IPS-15b (cell line): ENCODE data around the gene LUM.

ENCODE experiments used
- H3K27me3 ChIP-seq: one replicate; pipeline ENCODE4 v1.6.1; 2013; ENCODE audit warnings: low read length; ENCODE audit not compliant: control insufficient read depth, insufficient read depth
- H3K36me3 ChIP-seq: one replicate; pipeline ENCODE4 v1.6.1; 2013; ENCODE audit warnings: low read length; ENCODE audit not compliant: control insufficient read depth, insufficient read depth
- H3K4me1 ChIP-seq: one replicate; pipeline ENCODE4 v1.6.1; 2013; ENCODE audit warnings: mild to moderate bottlenecking, low read length; ENCODE audit not compliant: control insufficient read depth, insufficient read depth
- H3K4me3 ChIP-seq: one replicate; pipeline ENCODE4 v1.5.1; 2013; ENCODE audit warnings: low read depth, low read length
- H3K9ac ChIP-seq: one replicate; pipeline ENCODE4 v1.6.1; 2013; ENCODE audit warnings: low read depth, mild to moderate bottlenecking, low read length
- H3K9me3 ChIP-seq: one replicate; pipeline ENCODE4 v1.6.1; 2013; ENCODE audit warnings: mild to moderate bottlenecking, low read length; ENCODE audit not compliant: control insufficient read depth, insufficient read depth

Gene LUM

DNA sequence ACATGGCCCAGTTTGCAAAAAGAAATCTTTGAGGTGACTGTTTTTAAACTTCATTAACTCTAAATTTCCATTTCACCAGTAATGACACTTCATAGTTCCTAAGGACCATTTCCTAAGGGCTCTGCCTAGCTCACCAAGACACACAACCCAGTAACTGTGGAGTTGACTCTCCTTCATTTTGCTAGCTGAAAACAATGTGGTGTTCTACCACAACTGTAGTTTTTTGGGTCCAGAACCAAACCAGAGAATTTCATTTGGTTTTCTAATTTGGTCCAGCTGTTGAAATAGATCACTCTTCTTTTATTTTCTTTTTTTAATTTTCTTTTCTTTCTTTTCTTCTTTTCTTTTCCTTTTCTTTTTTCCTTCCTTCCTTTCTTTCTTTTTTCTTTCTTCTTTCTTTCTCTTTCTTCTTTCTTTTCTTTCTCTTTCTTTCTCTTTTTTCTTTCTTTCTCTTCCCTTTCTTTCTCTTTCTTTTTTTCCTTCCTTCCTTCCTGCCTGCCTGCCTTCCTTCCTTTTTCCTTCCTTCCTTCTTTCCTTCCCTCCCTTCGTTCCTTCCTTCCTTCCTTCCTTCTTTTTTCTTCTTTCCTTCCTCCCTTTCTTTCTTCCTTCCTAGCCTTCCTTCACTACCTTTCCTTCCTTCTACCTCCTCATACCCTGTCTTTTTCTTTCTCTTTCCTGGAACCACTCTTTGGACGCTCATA lies 18.5 kb upstream of the LUM start:
- no peaks in the 10 kb centered on the region for H3K9me3 ChIP-seq
- no peak overlapping the region for H3K4me3 ChIP-seq
- H3K27me3 ChIP-seq: no peaks in the 10 kb centered on the region
- no peaks in the 10 kb centered on the region for H3K4me1 ChIP-seq
- no peaks in the 10 kb centered on the region for H3K36me3 ChIP-seq
- H3K9ac ChIP-seq: no peak overlapping the region

DNA sequence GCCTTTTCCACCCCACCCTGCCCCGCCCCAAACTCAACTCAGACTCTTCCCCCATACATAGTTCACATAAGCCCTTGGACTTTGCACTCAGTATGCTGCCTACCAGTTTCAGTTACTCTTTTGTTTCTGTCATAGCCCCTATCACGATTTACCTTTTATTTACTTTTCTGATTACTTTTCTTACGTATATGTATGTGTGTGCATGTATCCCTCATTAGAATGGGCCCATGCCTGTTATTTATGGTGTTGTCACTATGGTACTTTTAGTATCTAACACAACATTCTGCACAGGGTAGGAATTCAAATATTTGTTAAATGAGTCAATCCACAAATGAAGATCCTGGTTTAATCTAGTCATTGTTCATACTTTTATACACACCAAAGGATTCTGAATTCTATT lies 16.5 kb upstream of the LUM start:
- Histone ChIP-seq H3K27me3 (no peaks in the 10 kb centered on the region), H3K9me3 (no peaks in the 10 kb centered on the region), H3K4me3 (no peak overlapping the region), H3K36me3 (no peaks in the 10 kb centered on the region), H3K9ac (no peak overlapping the region), H3K4me1 (no peaks in the 10 kb centered on the region)

DNA sequence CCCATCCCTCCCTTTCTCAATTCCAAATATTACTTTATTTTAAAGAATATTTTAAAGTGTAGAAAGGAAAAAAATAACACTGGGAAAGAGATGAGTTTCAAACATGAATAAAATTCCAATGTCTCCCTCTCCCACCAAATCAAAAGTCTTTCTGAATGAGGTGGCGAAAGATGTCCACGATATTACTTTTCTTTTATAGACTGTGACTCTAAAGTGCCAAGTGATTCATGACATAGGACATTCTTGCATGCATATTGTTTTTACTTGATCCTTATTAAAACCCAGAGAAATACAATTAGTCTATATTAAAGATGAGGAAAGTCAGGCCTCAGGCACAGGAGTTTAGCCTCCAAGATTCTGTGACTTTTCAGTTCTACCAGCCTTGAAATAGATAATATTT lies 16.0 kb upstream of the LUM start:
- Histone ChIP-seq H3K9me3 (no peaks in the 10 kb centered on the region), H3K4me1 (no peaks in the 10 kb centered on the region), H3K9ac (no peak overlapping the region), H3K27me3 (no peaks in the 10 kb centered on the region), H3K4me3 (no peak overlapping the region), H3K36me3 (no peaks in the 10 kb centered on the region)

GRCh38 chr12:91126516-91126915 lies 15.2 kb upstream of the LUM start:
- H3K9ac ChIP-seq: no peak overlapping the region
- no peaks in the 10 kb centered on the region for H3K4me1 ChIP-seq
- no peaks in the 10 kb centered on the region for H3K9me3 ChIP-seq
- no peaks in the 10 kb centered on the region for H3K36me3 ChIP-seq
- H3K4me3 ChIP-seq: no peak overlapping the region
- H3K27me3 ChIP-seq: no peaks in the 10 kb centered on the region

GRCh38 chr12:91123236-91123916 lies 12.1 kb upstream of the LUM start:
- H3K36me3 ChIP-seq: no peaks in the 10 kb centered on the region
- no peak overlapping the region for H3K9ac ChIP-seq
- no peaks in the 10 kb centered on the region for H3K27me3 ChIP-seq
- H3K4me3 ChIP-seq: no peak overlapping the region
- H3K4me1 ChIP-seq: no peaks in the 10 kb centered on the region
- H3K9me3 ChIP-seq: no peaks in the 10 kb centered on the region

- Histone ChIP-seq H3K36me3 (no peaks in the 10 kb centered on the region), H3K4me1 (no peaks in the 10 kb centered on the region), H3K4me3 (no peak overlapping the region), H3K9me3 (no peaks in the 10 kb centered on the region), H3K9ac (no peak overlapping the region), H3K27me3 (no peaks in the 10 kb centered on the region)
Observed at GRCh38 chr12:91120781-91121180, 9.5 kb upstream of the LUM start.

DNA sequence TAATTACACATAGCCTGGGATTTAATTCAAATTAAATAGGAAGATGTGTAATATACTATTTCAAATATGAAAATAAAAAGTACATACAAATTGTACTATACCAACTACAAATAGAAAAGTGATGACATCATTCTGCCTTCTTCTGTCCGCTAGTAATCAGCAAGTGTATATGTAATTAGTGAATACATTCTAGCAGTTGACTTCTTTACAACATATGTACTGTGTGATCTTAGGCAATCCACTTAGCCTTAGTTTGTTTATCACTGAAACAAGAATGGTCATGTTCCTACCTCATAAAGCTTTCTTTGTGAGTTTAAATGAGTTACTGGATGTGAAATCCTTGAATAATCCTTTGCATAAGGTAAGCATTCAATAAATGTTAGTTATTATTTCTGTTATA lies 7.8 kb upstream of the LUM start:
- Histone ChIP-seq H3K4me1 (no peaks in the 10 kb centered on the region), H3K27me3 (no peaks in the 10 kb centered on the region), H3K4me3 (no peak overlapping the region), H3K9me3 (no peaks in the 10 kb centered on the region), H3K36me3 (no peaks in the 10 kb centered on the region), H3K9ac (no peak overlapping the region)

GRCh38 chr12:91113621-91114020 lies 2.3 kb upstream of the LUM start:
- Histone ChIP-seq H3K9ac (no peak overlapping the region), H3K36me3 (no peaks in the 10 kb centered on the region), H3K4me1 (no peaks in the 10 kb centered on the region), H3K27me3 (no peaks in the 10 kb centered on the region), H3K9me3 (no peaks in the 10 kb centered on the region), H3K4me3 (no peak overlapping the region)

- Histone ChIP-seq H3K36me3 (no peaks in the 10 kb centered on the region), H3K27me3 (no peaks in the 10 kb centered on the region), H3K4me3 (no peak overlapping the region), H3K4me1 (no peaks in the 10 kb centered on the region), H3K9ac (no peak overlapping the region), H3K9me3 (no peaks in the 10 kb centered on the region)
Observed at GRCh38 chr12:91110311-91110924, 876 bp downstream of the LUM start.

DNA sequence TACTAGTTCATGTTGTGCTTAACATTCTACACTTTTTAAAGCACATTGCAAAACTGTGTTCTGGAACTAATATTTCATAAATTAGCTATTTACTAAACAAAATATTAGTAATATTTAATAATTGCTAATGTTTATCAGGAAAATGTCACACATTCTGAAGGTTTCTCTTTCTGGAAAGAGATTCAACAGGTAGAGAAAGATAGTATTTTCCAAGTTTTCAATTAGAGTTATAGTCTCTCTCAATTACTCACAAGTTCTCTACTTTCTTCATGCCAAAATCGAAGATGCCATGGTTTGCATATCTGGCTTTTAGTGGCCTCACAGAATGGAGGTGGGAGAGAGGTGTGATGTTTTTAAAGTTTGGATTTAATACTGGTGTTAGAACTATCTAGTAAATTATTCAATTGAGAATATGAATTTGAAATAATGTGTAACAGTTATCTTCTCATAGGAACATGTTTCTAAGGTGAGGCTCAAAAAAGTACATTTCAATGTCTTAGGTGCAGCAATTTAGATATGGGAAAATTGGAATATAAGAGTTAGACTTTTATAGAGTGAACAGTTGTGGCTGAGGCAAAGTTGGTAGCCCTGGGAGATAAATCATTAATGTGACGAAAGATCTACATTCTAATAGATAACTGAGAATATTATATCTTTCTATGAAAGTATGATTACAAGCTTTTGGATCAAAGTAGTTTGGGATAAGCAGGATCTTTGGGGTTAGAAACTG lies 1.5 kb downstream of the LUM start:
- Histone ChIP-seq H3K27me3 (no peaks in the 10 kb centered on the region), H3K4me3 (no peak overlapping the region)

GRCh38 chr12:91109148-91109564 lies 2.1 kb downstream of the LUM start:
- Histone ChIP-seq H3K27me3 (no peaks in the 10 kb centered on the region), H3K4me3 (no peak overlapping the region), H3K9me3 (no peaks in the 10 kb centered on the region), H3K9ac (no peak overlapping the region), H3K36me3 (no peaks in the 10 kb centered on the region), H3K4me1 (no peaks in the 10 kb centered on the region)

More for the DNA sequence above, 1.5 kb downstream of the LUM start:
- no peaks in the 10 kb centered on the region for H3K36me3 ChIP-seq
- no peaks in the 10 kb centered on the region for H3K9me3 ChIP-seq
- H3K4me1 ChIP-seq: no peaks in the 10 kb centered on the region
- no peak overlapping the region for H3K9ac ChIP-seq
